HG03460 (cell line): Measurements from ENCODE around the gene AGK.
A peak's percentile ranks its signal among the peaks of the same experiment; 100 is the strongest.

Experiments used
- ATAC-seq: cut with Tn5 transposase; IDR thresholded peaks from one replicate; pipeline ENCODE4 v1.9.1; 2021; ENCODE audit not compliant: unreplicated experiment

AGK gene

GRCh38 chr7:141584935-141585334 lies 33.7 kb downstream of the AGK start:
- no peak for ATAC-seq

- peak; percentile 87 for ATAC-seq
Observed at GRCh38 chr7:141585592-141586510, 34.6 kb downstream of the AGK start.

- no peak for ATAC-seq
Observed at GRCh38 chr7:141586878-141587277, 35.7 kb downstream of the AGK start.

DNA sequence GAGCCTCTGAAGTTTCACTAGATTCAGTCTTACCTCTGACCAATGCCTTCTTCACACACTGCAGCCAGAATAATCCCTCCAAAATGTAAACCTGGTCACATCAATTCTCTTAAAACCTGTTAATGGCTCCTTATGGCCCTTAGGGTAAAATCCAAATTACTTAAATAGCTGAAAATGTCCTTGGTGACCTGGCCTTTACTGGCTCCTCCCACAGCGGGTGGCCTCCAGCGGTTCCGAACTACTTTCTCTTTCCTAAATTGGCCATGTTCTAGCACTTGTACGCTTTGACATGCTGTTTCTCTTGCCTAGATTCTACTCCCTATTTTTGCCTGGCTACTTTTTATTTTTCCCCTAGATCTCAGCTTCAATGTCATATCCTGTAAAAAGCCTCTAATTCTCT lies 36.1 kb downstream of the AGK start:
- no peak for ATAC-seq

DNA sequence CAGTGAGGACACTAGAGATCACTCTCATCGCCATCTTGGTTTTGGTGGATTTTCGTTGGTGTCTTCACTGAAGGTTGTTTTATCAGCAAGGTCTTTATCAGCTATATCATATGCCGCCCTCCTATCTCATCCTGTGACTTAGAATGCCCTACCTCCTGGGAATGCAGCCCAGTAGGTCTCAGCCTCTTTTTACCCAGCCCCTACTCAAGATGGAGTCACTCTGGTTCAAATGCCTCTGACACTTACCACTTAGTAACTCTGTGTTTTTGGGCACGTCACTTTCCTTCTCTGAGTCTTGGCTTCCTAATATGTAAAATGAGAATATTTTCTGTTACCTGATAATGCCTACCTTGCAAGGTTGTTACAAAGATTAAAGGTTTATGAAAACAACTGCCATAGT lies 37.7 kb downstream of the AGK start:
- ATAC-seq: no peak

- no peak for ATAC-seq
Observed at GRCh38 chr7:141590071-141590470, 38.9 kb downstream of the AGK start.

DNA sequence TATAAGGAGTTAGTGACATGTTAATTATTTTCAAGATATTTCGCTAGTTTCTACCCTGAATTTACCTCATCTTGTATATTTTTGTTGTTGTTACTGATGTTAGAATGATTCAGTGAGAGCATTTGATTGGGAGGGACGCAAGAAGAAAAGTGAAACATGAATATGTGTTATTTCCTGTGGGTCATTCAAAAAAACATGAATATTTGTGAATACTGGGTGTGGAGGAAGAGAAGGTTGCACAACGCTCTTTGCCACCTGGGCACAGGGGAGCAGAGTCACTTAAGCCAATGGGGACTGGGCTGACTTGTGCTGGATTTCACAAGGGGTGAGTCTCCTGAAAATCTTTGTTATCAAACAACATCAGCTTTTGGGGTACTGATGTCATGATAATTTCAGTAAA lies 39.5 kb downstream of the AGK start:
- ATAC-seq: no peak

GRCh38 chr7:141593134-141593533 lies 41.9 kb downstream of the AGK start:
- no peak for ATAC-seq

DNA sequence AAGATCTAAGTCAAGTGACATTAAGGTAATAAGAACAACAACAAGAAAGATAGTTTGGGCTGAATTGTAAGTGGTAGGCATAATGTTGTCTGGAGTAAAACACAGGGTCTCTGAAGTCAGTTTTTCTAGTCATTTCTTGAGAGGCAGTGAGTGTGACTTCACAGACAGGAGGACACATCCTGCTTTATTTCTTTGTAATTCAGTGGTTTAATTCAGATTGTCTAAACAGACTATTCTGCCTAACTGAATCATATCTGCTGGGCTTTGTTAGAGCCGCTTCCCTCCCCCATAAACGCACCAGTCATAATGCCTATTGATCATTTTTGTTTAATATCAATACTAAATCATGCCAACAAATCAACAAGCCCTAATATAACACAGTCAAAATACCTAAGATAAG lies 46.8 kb downstream of the AGK start:
- no peak for ATAC-seq

GRCh38 chr7:141598408-141598807 lies 47.2 kb downstream of the AGK start:
- no peak for ATAC-seq

GRCh38 chr7:141600168-141601006 lies 49.2 kb downstream of the AGK start:
- no peak for ATAC-seq

DNA sequence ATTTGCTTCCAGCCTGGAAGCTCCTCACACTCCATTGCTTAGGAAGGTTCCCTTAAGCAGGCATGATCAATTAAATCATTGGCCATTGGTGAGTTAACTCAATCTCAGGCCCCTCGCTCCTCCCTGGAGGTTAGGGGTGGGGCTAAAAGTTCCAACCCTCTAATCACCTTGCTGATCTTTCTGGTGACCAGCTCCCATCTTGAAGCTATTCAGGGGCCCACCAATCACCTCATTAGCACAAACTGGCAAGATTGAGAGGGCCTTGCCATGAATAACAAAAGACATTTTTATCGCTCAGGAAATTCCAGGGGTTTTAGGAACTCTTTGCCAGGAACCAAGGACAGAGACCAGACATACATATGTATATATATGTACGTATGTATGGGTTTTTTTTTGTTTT lies 58.4 kb downstream of the AGK start:
- ATAC-seq: no peak

- ATAC-seq: no peak
Observed at GRCh38 chr7:141610671-141611070, 59.5 kb downstream of the AGK start.

DNA sequence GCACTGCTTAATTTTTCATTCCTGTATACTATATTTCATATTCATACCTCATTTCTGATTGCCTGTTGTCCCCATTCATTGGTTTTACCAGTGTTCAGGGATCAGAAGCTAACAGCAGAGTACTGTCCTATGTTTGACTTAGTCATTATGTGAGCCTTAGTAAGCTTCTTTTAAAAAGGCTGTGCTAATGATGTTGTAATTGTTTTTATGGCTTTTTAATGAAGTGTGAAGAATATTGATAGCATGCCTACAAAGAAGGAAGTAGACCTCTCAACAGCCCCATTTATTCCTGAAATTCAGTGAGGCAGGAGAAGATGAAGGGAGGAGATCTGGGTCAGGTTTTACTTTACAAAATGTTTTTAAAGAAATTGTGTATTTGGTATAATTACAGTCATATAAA lies 61.7 kb downstream of the AGK start:
- ATAC-seq: no peak

GRCh38 chr7:141617280-141617679 lies 66.1 kb downstream of the AGK start:
- ATAC-seq: no peak

DNA sequence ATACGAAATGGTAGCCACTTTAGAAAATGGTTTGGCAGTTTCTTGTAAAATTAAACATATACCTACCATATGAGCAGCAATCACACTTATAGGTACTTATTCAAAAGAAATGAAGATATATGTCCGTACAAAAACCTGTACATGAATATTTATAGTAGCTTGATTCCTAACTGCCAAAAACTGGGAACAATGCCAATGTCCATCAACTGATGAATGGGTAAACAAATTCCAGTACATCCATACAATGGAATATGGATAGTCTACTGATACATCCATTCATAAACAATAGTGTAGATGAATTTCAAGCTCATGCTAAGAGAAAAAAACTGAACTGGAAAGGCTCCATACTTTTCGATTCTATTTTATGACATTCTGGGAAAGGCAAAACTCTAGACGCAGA lies 68.5 kb downstream of the AGK start:
- no peak for ATAC-seq

DNA sequence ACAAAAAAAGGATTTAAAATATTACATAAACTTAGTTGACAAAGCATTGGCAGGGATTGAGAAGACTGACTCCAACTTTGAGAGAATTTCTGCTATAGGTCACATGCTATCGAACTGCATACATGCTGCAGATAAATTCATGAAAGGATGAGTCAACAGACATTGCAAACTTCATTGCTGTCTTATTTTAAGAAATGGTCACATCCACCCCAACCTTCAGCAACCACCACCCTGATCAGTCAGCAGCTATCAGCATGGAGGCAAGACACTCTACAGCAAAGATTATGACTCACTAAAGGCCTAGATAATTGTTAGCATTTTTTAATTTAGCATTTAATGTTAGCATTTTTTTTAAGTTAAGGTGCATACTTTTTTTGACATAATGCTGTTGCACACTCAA lies 73.6 kb downstream of the AGK start:
- no peak for ATAC-seq

DNA sequence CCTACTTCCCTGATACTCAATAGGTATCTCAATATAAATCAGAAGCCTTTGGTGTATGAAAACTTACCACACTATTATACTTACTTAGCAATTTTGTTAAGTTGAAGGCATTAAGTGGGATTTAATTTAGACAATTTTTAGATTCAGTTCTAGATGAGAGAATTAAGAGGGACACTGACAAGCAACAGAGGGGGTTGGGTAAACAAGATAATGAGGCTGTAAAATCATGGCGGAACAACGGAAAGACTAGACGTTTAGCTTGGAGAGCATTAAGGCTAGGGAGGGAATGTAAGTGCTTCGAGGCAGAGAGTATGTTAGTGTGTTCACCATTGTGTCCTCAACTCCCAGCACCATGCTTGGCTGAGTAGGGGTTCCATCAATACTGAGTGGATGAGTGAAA lies 79.4 kb downstream of the AGK start:
- no peak for ATAC-seq

DNA sequence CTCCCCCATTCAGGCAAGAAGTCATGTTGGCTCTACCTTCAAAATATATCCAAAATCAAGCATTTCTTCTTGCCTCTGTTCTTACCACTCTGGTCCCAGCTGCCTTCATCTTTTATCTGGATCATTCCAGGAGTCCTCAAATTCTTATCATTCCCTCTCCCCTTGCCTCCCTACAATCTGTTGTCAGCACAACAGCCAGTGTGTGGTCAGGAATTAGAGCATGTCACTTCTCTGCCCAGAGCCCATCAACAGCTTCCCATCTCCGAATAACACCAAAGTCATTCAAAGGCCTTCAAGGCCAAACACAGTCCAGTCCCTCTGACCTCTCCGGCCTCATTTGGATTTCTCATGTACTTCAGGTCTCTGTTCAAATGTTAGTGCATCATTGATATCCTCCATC lies 80.3 kb downstream of the AGK start:
- no peak for ATAC-seq

- ATAC-seq: no peak
Observed at GRCh38 chr7:141634065-141634464, 82.9 kb downstream of the AGK start.

DNA sequence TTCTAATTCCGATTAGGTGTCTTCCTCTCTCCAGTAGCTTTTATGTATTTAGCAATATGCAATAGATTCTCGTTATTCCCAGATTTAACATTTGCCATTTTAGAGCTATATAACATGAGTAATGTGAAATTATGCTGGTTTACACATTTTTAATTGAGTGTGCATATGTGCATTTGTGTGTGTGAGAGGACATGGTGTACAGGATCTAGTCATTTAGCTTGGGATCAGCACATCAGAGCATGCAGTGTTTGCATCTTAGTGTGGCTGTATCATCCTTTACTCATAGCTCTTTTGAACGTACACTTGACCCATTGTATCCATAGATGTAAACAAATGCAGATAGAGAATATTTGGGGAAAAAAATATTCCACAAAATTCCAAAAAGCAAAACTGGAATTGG lies 84.8 kb downstream of the AGK start:
- no peak for ATAC-seq

GRCh38 chr7:141640239-141640840 lies 89.1 kb downstream of the AGK start:
- no peak for ATAC-seq
